ENCODE results near the gene THEMIS2.
"Not testable (repeated sequence)": the region's sequence is repeated elsewhere in the genome, so short reads cannot be mapped to it uniquely, and the experiment has no call there.

Gene THEMIS2

GRCh38 chr1:27862671-27863537, 9.4 kb upstream of the THEMIS2 start:
- DNase-seq (ENCODE audit: low read depth), result no peak

- no peak for DNase-seq (ENCODE audit: low read depth)
Observed at GRCh38 chr1:27863538-27863915, 8.8 kb upstream of the THEMIS2 start.

DNA sequence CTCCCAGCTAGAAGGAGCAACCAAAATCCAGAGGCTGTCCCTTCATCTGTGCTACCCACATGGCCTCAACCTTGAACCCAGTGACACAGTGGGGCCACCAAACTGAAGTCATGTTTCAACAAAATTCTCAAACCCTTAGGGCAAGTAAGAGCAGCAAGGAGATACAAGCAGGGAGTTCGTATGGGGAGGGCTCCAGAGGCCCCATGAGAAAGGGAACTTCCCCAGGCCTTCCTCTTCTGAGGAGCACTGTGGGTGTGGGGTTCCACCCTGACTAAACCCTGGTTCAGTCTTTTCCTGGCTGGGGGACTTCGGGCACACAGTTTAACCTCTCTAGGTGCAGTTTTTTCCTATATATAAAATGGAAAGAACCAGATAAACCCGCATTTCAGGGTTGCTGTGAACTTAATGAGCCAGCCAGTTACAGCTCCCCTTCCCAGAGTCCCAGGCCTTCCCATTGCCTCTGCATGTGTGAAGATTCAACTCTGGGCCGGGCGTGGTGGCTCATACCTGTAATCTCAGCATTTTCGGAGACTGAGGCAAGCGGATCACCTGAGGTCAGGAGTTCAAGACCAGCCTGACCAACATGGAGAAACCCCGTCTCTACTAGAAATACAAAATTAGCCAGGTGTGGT, 8.0 kb upstream of the THEMIS2 start:
- DNase-seq (ENCODE audit: low read depth), result no peak

DNA sequence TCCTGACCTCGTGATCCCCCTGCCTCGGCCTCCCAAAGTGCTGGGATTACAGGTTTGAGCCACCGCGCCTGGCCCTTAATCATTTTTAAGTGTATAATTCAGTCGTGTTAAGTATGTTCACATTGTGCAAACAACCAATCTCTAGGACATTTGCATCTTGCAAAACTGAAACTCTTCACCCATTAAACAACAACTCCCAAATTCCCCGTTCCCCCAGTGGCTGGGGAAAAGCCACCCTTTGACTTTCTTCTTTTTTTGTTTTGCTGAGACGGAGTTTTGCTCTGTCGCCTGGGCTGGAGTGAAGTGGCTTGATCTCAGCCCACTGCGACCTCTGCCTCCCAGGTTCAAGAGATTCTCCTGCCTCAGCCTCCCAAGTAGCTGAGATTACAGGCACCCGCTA, 6.5 kb upstream of the THEMIS2 start:
- DNase-seq (ENCODE audit: low read depth), result no peak

- no peak for DNase-seq (ENCODE audit: low read depth)
Observed at GRCh38 chr1:27868556-27868931, 3.8 kb upstream of the THEMIS2 start.

GRCh38 chr1:27868932-27869718, 3.2 kb upstream of the THEMIS2 start:
- no peak for DNase-seq (ENCODE audit: low read depth)

- DNase-seq (ENCODE audit: low read depth), result no peak
Observed at GRCh38 chr1:27869719-27870085, 2.6 kb upstream of the THEMIS2 start.

DNA sequence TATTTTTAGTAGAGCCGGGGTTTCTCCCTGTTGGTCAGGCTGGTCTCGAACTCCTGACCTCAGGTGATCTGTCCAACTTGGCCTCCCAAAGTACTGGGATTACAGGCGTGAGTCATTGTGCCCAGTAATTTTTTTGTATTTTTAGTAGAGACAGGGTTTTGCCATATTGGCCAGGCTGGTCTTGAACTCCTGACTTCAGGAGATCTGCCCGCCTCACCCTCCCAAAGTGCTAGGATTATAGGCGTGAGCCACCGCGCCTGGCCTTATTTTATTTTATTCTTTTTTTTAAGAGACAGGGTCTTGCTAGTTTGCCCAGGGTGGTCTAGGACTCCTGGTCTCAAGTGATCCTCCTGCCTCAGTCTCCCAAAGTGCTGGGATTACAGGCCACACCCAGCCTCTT, 1.3 kb upstream of the THEMIS2 start:
- not testable (repeated sequence) for DNase-seq (ENCODE audit: low read depth)

GRCh38 chr1:27872802-27873551, 633 bp downstream of the THEMIS2 start:
- no peak for DNase-seq (ENCODE audit: low read depth)

- no peak for DNase-seq (ENCODE audit: low read depth)
Observed at GRCh38 chr1:27873671-27874384, 1.5 kb downstream of the THEMIS2 start.

GRCh38 chr1:27876341-27877114, 4.2 kb downstream of the THEMIS2 start:
- no peak for DNase-seq (ENCODE audit: low read depth)

- no peak for DNase-seq (ENCODE audit: low read depth)
Observed at GRCh38 chr1:27877115-27877416, 4.7 kb downstream of the THEMIS2 start.

DNA sequence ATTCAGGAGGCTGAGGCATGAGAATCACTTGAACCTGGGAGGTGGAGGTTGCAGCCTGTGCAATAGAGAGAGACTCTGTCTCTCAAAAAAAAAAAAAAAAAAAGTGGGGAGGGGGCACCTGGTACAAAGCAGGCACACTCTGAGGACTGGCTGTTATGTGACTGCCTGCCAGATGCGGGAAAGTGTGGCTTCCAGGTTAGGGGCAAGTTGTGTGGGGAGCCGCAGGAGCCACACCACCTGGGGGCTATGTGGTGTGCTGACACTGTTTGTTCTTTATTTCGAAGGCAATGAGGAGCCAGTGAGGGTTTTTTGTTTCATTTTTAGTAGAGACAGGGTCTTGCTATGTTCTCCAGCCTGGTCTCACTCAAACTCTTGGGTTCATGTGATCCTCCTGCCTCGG, 5.7 kb downstream of the THEMIS2 start:
- no peak for DNase-seq (ENCODE audit: low read depth)

DNA sequence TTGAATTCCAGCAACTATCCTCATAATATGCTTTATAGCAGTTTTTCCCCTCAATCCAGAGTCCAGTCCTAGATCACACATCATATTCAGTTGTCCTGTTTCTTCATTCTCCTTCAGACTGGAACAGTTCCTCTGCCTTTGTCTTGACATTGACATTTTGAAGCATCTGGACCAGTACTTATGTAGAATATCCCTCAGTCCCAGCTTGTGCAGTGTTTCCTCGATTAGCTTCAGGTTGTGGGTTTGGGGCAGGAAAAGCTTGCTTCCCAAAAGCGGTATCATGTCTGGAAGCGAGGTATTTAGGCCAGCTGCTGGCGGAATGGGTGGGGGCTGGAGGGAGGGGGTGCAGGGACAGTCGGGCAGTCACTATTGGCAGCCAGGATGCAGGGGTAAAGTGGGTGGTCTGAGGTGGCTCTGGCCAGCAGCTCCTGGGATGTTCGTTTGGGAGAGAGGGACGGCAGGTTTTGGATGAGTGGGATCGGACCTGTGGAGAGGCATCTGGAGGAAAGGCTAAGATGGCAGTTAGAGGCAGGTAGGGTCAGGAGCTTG, 6.5 kb downstream of the THEMIS2 start:
- no peak for DNase-seq (ENCODE audit: low read depth)

- DNase-seq (ENCODE audit: low read depth), result no peak
Observed at GRCh38 chr1:27879374-27880082, 7.2 kb downstream of the THEMIS2 start.

DNA sequence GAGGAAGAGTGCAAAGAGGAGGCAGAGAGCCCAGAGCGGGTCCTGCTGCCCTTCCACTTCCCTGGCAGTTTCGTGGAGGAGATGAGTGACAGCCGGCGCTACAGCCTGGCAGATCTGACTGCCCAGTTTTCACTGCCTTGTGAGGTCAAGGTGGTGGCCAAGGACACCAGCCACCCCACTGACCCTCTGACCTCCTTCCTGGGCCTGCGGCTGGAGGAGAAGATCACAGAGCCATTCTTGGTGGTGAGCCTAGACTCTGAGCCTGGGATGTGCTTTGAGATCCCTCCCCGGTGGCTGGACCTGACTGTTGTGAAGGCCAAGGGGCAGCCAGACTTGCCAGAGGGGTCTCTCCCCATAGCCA, 10.2 kb downstream of the THEMIS2 start:
- no peak for DNase-seq (ENCODE audit: low read depth)

- DNase-seq (ENCODE audit: low read depth), result no peak
Observed at GRCh38 chr1:27883536-27883935, 11.2 kb downstream of the THEMIS2 start.

- DNase-seq (ENCODE audit: low read depth), result no peak
Observed at GRCh38 chr1:27884006-27884954, 11.9 kb downstream of the THEMIS2 start.

- DNase-seq (ENCODE audit: low read depth), result no peak
Observed at GRCh38 chr1:27885114-27885528, 12.8 kb downstream of the THEMIS2 start.
